ENCODE measurements around the gene SLC16A10. TPM values are rescaled to one million over a fixed set of nuclear protein-coding genes. Genes with fewer than 3 reads are reported as not detected.
"Not testable (repeated sequence)": the region's sequence is repeated elsewhere in the genome, so short reads cannot be mapped to it uniquely, and the experiment has no call there.

Gene SLC16A10
- total RNA-seq, 4 donors from 2014 or later: 18.7 to 35.8 (median 22.1) TPM

- Histone ChIP-seq H3K4me3 (replicated peaks in 1 of 3) (no peak overlapping the region), H3K4me1 (peaks cover 19 to 21% of the 10 kb centered on the region in 2 donors), H3K27ac (peak overlapping the region in 1 of 3 donors; percentile 72), H3K36me3 (no peaks in the 10 kb centered on the region), H3K27me3 (no peaks in the 10 kb centered on the region), H3K9me3 (no peaks in the 10 kb centered on the region)
- TF ChIP-seq CTCF (IDR thresholded peaks at IDR 0.05) (no peak), POLR2A (IDR thresholded peaks at IDR 0.05) (no peak)
- peak; percentile 70 to 71 for DNase-seq
- intact Hi-C loops (cut with DNase I): no loop called here
- WGBS, 2 donors: 60 to 70% methylated on average over 3 of the region's 3 CpGs
Observed at GRCh38 chr6:111198841-111199240, 111.5 kb downstream of the SLC16A10 start.

GRCh38 chr6:111199935-111200334, 112.6 kb downstream of the SLC16A10 start:
- intact Hi-C loops (cut with DNase I): loop anchor here (10.0 kb wide), 1 partner anchor 135 kb away; no protein-coding TSS in a partner anchor
- Histone ChIP-seq H3K4me1 (peaks cover 25 to 29% of the 10 kb centered on the region in 2 donors), H3K36me3 (no peaks in the 10 kb centered on the region), H3K9me3 (no peaks in the 10 kb centered on the region), H3K27ac (peak overlapping the region in 2 of 3 donors; percentile 32 to 72), H3K27me3 (no peaks in the 10 kb centered on the region), H3K4me3 (replicated peaks in 1 of 3) (no peak overlapping the region)
- DNase-seq: no peak
- 42 to 47% methylated on average over 1 of the region's 1 CpG for WGBS, 2 donors
- TF ChIP-seq POLR2A (IDR thresholded peaks at IDR 0.05): no peak
- TF ChIP-seq CTCF (IDR thresholded peaks at IDR 0.05): no peak

GRCh38 chr6:111200350-111201243, 113.3 kb downstream of the SLC16A10 start:
- Histone ChIP-seq H3K4me1 (peaks cover 25 to 33% of the 10 kb centered on the region in 2 donors), H3K27ac (peak overlapping the region in 2 of 3 donors; percentile 32 to 72), H3K27me3 (no peaks in the 10 kb centered on the region), H3K9me3 (no peaks in the 10 kb centered on the region), H3K36me3 (no peaks in the 10 kb centered on the region), H3K4me3 (replicated peaks in 1 of 3) (no peak overlapping the region)
- WGBS, 2 donors: 60 to 65% methylated on average over 8 of the region's 8 CpGs
- intact Hi-C loops (cut with DNase I): loop anchor here (10.0 kb wide), 1 partner anchor 136 kb away; no protein-coding TSS in a partner anchor
- no peak for DNase-seq
- TF ChIP-seq POLR2A (IDR thresholded peaks at IDR 0.05) (no peak), CTCF (IDR thresholded peaks at IDR 0.05) (no peak)

- H3K36me3 ChIP-seq: no peaks in the 10 kb centered on the region
- DNase-seq: no peak
- no peaks in the 10 kb centered on the region for H3K9me3 ChIP-seq
- 55 to 77% methylated on average over 1 of the region's 1 CpG for WGBS, 2 donors
- TF ChIP-seq POLR2A (IDR thresholded peaks at IDR 0.05): no peak
- no peak for TF ChIP-seq CTCF (IDR thresholded peaks at IDR 0.05)
- H3K4me3 ChIP-seq (replicated peaks in 1 of 3): no peak overlapping the region
- no peaks in the 10 kb centered on the region for H3K27me3 ChIP-seq
- H3K27ac ChIP-seq: no peak overlapping the region
- H3K4me1 ChIP-seq: peaks cover 25 to 33% of the 10 kb centered on the region in 2 donors
- intact Hi-C loops (cut with DNase I): loop anchor here (10.0 kb wide), 1 partner anchor 136 kb away; no protein-coding TSS in a partner anchor
Observed at GRCh38 chr6:111201244-111201554, 113.9 kb downstream of the SLC16A10 start.

- no peaks in the 10 kb centered on the region for H3K36me3 ChIP-seq
- intact Hi-C loops (cut with DNase I): loop anchor here (10.0 kb wide), 1 partner anchor 137 kb away; no protein-coding TSS in a partner anchor
- TF ChIP-seq CTCF (IDR thresholded peaks at IDR 0.05): no peak
- no peak for TF ChIP-seq POLR2A (IDR thresholded peaks at IDR 0.05)
- H3K27ac ChIP-seq: no peak overlapping the region
- peaks cover 25 to 33% of the 10 kb centered on the region in 2 donors for H3K4me1 ChIP-seq
- WGBS, 2 donors: 87 to 97% methylated on average over 3 of the region's 3 CpGs
- no peak for DNase-seq
- no peaks in the 10 kb centered on the region for H3K27me3 ChIP-seq
- H3K4me3 ChIP-seq (replicated peaks in 1 of 3): no peak overlapping the region
- H3K9me3 ChIP-seq: no peaks in the 10 kb centered on the region
Observed at GRCh38 chr6:111201764-111202163, 114.5 kb downstream of the SLC16A10 start.

GRCh38 chr6:111203539-111203938, 116.2 kb downstream of the SLC16A10 start:
- H3K4me3 ChIP-seq (replicated peaks in 1 of 3); H3K36me3 ChIP-seq; DNase-seq; H3K27me3 ChIP-seq; H3K9me3 ChIP-seq: not testable (repeated sequence)
- 96 to 98% methylated on average over 4 of the region's 4 CpGs for WGBS, 2 donors
- Histone ChIP-seq H3K27ac (peak overlapping the region in 2 of 3 donors; percentile 47 to 66), H3K4me1 (peaks cover 24 to 30% of the 10 kb centered on the region in 2 donors)
- intact Hi-C loops (cut with DNase I): loop anchor here (10.0 kb wide), 1 partner anchor 139 kb away; no protein-coding TSS in a partner anchor

Data from thyroid gland (tissue), 4 donors.